GM04504 (cell line): ENCODE data around the gene TAOK1.

Experiments used
- DNase-seq: peaks from one replicate; pipeline ENCODE4 v3.0.0-alpha.2; 2012; ENCODE audit warnings: low read depth

Gene TAOK1

DNA sequence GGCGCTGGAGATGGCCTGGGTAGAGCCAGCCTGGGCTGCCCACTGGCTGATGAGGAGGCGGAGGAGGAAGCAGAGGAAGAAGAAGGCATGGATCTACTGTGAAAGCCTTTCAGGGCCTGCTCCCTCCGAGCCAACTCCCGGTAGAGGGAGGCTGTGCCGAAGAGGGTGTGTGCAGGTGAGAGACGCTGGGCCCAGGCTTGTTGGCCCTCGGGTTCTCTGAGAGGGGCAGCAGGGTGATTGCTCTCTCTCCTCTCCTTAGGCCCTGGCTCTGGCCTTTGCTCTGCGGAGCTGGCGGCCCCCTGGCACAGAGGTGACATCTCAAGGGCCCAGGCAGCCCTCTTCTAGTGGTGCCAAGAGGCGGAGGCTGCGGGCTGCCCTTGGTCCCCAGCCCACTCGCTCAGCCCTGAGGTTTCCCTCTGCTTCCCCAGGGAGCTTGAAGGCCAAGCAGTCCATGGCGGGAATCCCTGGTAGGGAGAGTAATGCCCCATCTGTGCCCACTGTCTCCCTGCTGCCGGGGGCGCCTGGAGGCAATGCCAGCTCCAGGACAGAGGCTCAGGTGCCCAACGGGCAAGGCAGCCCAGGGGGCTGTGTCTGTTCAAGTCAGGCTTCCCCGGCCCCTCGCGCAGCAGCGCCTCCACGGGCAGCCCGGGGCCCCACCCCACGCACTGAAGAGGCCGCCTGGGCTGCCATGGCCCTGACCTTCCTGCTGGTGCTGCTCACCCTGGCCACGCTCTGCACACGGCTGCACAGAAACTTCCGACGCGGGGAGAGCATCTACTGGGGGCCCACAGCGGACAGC, 181.9 kb downstream of the TAOK1 start:
- no peak for DNase-seq

DNA sequence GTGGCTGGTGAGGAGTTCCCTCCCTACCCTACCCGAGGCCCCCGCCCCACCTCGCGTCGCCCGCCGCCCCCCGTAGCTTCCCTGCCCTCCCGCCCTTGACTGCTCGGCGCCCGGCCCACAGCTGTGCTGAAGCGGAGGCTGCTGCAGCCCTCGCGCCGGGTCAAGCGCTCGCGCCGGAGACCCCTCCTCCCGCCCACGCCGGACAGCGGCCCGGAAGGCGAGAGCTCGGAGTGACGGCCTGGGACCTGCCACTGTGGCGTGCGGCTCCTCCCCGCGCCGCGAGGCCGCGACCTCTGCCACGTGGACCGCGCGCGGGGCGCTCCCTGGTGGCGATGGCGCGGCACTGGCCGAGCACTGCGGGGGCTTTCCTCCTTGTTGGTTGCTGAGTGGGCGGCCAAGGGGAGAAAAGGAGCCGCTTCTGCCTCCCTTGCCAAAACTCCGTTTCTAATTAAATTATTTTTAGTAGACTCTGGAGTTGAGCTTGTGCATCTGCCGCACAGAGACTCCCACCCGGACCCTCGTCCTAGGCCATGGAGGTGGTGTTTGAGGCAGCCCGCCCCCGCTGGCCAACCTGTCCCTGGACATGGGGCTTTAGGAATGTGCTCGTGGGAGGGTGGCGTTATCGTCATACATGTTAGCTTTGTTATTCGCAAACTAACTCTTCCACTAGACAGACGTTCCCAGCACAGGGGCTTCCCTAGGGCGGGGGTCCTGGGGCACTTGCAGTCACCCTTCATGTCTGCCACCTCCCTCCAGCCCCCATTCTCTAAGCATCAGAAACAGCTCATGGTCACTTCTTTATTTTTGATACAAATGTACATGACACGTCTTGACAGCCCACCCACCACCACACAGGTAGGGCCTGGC, 182.8 kb downstream of the TAOK1 start:
- DNase-seq = no peak

DNA sequence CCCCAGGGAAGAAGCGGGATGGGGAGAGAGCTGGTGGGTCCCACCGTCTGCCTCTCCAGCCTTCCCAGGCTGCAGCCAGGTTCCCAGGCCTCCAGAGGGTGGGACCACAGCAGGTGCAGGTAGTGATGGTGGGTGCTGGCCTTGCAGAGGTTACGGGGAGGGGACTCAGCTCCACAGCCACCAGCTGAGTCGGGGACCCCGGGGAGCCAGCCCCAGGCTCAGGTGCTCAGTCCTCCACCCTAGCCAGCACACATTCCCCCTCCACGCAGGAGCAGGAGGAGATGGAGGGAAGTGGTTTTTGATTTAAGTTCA, 183.4 kb downstream of the TAOK1 start:
- DNase-seq = no peak

DNA sequence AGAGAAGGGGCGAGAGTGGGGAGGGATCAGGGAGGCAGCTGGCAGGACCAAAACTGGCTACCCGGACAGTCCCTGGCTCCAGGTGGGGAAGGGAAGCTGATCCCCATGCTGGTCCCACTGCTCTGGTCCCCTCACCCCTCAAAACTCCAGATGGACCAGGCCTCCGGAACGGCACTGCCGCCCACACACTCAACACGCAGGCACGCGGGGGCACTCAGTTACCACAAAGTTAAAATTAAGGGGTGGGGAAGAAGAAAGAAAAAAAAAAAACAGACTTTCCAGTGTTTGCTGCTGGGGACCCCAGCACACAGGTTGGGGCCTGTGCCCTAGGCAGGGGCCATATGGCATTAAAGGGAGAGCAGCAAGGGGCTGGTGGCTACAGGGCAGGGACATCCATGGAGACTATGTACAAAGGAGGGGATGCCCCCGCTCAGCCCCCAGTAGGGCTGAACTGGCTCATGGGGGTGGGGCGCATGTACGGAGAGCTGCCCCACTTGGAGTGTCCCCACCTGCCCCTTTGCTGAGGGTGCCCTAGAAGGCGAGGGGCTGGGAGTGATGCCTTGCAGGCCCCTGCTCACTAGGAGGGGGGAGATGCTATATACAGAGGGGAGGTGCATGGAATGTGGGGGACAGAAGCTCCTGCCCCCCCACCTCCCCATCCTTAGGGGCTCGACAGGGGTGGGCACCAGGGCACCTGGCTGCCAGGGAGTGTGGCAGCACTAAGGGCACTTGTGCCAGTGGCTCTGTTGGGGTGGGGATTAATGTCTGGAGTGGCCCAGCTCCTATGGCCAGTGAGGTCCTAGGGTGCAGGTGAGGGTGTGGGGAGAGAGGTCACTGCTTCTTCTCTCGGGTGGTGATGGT, 183.9 kb downstream of the TAOK1 start:
- no peak for DNase-seq

DNA sequence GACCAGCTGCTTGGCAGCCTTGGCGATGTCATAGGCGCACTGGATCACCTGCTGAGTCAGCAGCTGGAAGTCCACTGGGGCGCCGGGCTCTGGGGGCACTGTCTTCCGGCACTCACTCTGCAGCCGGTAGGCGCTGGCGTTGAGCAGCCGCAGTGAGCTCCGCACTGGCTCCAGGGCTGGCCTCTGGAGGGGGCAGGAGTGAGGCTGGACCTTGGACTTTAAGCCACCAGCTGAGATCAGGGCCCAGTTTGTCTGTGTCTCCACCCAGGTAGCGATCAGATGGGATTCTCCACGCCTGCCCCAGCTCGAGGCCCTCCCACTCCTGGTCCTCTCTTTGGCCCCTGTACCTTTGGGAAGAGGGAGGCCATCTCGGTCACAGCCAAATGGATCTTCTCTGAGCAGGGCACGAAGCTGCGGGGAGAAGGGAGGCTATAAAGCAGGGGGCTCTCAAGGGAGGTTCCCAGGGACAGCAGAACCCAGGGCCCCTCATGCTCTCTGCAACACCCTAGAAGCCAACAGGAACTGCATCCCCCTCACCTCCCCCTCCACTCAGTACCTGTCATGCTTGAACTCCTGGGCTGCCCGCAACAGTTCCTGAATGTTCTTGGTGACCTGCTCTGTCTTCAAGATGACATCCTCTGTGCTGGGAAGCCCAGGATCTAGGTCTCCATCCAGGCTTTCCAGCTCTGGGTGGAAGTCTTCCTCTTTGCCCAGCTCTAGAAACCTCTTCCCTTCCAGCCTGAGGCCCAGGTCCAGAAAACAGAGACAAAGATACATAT, 184.8 kb downstream of the TAOK1 start:
- no peak for DNase-seq

DNA sequence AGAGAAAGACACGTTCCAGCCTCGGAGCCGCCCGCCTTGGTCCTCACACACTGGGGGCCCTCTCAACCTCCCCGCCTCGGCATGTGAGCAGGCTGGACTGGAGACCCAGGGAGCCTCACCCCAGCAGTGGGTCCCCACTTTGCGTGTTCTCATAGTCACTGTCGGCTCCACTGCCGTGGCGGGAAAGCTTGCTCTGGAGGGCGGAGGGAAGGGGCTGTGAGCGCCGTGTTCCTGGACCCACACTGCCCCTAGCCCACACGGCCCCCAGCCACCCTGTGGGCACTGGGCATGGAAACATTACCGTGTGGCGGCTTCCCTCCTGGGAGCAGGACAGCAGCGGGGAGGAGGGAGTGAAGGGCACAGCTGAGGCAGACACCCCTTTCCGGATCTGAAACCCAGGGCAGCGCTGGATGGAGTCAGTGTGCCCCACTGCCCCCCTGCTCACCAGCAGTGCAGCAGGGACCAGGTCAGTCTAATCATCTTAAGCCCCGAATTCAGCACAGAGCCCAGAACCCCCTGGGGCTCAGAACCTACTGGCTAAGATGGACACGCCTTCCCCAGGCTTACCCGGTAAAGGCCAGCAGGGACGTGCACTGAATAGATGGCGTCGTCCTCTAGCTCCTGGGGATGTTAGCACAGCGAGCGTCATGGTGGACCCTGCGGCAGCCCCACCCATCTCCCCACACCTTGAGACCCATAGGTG, 185.5 kb downstream of the TAOK1 start:
- DNase-seq = no peak

DNA sequence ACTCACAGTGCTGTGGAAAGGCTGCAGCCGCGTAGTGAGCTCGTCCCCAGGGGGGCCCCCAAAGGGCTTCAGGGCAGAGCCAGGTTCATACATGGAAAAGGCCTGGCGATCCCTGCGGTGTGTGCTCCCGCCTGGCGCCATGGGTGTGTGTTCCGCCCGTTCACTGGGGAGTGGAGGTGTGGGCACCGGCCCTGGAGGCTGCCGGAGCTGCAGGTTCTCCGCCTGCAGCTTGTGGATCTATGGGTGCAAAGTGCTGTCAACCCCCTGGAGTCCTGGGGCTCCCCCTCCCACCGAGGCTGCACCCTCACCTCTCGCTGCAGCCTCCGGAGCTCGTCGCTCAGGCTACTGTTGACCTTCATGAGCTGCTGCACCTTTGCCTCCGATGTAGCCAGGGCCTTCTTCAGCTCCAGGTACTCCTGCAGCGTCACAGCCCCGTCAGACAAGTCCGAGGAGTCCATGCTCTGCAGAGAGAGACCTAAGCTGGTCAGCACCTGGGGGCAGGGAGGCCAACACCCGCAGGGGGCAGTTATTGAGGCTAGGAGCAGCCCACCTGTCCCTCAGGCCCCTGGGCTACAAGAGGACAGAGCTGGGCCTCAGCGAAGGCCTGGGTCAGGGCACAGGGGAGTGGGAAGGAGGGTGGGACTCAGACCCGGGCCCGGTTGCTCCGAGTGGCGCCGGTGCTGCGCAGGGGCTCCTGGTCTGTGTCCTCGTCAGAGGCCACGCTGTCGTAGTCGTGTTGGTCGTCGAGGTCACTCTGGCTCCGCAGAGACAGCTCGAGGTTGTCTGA, 186.2 kb downstream of the TAOK1 start:
- no peak for DNase-seq

DNA sequence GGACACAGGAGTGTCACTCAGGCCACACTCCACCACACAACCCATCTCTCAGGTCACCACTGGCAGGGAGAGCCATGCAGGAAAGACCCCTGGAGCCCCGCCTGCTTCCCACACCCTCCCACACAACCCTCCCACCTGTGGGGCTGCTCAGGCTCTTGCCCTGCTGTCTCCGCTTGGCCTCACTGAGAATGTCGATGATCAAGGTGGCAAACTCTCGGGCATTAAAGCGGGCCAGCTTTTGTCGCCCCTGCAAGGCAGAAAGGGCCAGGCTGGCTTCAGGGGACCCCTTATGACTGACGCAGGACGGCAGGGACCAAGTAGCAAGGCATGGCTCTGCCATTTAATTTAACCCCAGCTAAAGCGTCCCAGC, 186.8 kb downstream of the TAOK1 start:
- DNase-seq = no peak

DNA sequence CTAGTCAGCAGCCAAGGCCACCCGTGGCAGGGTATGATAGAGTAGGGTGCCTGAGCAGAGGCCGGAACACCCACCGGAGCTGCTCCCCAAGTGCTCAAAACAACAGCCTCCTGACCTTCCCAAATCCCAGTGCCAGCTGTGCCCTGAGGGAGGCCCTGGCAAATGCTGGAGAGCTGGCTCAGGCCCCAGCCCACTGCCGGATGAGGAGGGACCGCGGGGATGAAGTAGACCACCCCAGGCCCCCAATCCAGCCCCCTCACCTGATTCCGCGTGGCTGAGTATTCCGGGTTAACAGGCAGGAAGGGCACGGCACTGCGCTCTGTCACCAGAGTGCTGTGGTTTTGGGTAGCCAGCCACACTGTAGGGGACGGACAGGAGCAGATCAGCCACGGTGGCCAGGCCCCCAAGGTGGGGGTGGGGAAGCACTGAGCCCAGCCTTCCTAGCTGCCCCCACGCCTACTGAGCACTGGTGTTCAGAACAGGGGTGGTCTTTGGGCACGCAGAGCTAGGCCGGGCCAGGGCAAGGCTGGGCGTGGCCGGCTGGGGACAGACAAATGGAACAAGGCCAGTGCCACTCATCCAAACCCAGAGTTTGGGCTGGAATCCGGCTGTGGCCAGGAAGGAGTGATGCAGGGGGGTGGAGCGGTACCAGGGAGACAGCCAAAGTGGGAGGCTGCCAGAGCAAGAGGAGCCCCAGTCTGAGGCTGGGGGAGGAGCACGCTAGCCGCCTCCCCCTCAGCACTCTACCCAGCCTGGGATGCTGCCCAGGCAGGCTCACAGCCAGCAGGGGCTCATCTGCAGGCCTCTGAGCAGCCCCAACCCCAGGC, 187.4 kb downstream of the TAOK1 start:
- no peak for DNase-seq

DNA sequence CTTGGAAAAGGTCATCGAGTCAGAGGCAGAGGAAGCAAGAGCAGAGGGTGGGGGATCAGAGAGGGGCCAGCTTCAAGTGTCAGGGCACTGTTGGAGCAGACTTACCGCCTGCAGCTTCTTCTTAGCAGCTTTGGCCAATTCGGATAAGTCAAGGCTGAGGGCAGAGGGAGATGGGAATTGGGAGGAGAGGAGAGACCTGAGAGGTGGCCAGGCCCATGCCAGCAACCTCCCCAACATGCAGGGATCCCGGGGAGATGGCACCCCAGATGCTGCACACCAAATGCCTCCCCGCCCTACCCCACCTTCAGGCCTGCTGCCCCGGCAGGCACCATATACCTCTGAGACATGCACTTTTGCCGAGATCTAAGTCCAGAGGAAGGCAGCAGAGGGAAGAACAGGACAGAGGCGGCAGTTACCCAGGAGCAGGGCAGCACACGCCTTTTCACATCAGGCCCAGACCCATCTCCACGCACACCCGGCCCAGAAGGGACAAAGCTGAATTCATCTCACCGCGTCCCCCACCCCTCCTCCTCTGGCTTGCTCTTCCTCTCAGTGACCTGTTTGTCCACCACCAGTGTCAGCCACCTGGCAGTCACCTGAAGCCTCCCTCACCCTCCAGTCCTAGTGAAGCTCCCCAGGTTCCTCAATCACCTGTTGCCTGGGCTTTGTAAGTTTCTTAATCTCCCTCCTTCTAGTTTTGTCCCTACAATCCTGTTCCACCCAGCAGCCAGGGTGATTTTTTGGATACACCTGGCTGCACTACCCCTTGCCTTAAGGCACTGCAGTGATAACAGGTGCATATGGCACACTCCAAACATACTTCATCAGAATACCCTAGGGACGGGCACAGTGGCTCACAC, 188.7 kb downstream of the TAOK1 start:
- DNase-seq = no peak

DNA sequence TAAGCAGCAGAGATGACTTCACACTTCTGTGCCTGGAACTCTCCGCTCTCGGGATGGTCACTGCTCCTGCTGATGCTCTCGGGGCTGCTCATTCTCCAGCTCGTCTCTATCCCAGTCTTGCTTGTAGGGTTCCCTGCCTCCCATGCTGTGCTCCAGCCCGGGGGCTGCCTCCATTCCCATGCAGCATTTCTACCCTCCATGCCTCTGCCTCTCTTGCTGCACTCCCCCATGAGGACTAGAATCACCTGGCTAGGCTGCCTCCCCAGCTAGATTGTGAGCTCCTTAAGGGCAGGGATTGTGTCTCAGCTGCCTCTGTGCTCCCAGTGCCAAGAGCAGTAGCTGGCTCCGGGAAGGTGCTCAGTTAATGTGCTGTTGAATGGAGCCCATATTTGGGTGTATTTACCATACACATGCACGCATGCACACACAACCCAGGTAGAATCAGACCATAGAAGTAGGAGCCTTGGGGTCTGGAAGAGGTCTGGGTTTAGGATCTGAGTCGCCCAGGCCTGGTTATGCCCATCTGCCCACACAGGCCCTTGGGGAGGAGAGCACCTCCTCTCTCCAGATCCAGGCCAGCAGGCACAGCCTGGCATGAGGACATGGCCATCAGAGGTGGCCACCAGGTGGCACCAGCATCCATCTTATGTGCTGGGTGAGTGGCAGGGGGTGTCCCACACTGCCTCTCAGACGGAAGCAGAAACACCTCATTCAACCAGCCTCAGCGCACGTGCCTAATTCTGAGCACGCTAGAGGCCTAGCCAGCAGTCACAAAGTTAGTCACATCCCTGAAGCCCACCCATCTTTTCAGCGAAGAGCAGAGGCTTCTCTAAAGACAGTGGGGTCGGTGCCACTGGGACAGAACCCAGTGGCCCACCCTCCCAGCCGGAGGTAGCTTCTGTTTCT, 190.0 kb downstream of the TAOK1 start:
- DNase-seq = peak; percentile 51

DNA sequence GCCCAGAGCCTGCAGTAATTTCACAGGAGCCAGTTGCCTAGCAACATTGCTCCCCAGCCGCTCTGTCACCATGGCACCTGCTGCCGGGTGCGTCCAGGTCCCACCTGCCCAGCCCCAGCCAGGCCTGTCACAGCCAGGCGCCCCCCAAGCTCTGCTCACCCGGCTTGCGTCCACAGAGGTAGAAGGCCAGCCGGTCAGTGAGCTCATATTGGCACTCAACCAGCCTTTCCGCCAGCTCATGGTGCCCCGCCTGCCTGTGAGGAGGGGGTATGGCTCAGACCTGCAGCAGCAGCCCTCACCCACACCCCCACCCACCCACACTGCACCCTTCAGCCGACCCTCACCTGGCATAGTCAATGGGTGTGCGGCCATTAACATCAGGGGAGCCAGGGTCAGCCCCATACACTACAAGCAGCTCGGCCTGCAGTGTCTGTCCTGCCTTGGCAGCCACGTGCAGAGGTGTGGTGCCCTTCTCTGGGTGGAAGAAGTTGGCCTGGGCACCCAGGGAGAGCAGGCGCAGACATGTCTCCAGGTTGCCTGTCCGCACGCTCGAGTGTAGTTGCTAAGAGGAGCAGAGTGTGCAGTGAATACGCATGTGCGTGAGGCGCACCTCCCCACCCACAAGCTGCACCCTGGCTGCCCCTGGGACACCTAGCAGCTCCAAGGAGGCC, 191.6 kb downstream of the TAOK1 start:
- no peak for DNase-seq

DNA sequence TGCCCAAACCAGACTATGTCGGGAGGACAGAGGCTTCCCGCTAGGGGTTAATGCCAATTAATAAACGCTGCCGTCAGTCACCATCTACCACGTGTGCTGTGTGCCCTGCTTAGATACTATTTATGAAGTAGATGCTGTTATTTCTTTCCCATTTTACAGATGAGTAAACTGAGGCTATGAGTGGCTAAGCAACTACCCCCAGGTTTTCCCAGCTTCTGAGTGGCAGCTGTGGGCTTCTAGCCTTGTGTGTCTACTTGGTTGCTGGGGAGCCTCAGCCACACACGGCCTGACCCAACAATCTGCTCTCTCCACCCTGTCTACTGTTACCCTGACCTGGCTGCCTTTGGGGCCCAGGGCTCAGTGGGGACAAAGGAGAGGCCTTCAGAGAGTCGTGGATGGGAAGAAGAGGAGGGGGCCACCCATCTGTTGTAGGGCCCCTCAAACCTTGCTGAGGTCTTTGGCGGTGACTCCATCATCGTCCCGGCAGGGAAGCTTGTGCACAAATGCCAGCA, 192.1 kb downstream of the TAOK1 start:
- DNase-seq = no peak

DNA sequence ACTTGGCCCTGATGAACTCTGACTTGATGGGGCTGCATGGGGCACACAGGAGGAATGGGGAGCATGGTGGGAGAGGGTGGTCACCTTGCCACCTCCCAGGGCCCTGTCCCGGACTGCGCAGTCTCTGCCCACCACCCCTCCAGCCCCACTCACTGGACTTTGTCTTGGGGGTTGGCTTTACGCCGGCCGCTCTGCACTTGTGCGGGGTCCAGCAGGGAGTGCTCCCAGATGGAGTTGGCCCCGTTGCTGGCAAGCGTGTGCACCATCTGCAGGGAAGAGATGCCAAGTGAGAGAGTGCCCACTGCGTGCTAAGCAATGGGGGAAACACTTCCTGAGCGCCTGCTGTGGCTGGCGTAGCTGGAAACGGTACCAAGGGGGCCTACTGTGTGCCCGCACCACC, 192.6 kb downstream of the TAOK1 start:
- no peak for DNase-seq

DNA sequence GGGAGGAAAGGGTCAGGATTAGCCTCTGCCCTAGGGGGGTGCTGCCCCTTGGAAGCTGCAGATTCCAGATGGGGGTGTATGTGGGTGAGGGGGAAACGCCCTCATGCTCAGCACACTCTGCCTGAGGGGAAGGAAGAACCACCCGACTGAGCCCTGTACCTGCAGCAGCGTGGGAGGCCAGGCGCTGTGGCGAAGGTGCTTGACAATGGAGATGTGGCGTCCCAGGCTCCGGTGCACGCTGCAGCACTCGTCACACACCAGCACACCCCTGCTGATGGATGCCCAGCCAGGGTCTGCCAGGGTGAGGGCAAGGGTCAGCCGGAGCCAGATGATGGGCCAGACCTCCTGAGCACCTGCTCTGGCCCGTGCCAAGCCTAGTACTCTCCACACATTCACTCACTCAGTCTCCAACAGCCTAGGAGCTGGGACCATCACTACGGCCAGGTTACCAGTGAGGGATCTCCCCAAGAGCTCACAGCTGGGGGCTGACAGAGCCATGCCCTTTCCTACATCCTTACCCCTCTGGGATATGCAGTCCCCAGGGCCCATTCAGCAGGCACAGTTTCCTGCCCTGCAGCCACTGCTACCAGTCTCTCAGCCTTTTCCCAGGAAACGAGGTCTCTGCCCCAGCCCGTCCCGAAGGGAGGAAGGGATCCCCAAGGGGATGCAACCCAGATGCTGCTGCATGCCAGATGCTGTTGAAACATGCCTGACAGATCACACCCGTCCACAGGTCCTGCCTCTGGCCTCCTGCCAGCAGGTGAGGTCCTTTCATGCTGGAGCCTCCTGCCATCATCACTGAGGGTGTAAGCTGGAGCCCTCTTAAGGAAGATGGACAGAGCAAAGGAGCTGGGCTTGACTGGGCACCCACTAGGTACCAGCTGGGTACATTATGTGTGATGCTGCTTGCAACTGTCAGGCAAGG, 193.4 kb downstream of the TAOK1 start:
- DNase-seq = no peak
